ENCODE data around the gene MEI1.

The MEI1 gene

GRCh38 chr22:41832553-41833368, 133.5 kb downstream of the MEI1 start, which contains the start of gene SREBF2:
Gene SREBF2, plus strand, starts transcription at chr22:41833105. Its CDS starts 166 bp downstream, at chr22:41833271.
- TF ChIP-seq, protein P1, sequence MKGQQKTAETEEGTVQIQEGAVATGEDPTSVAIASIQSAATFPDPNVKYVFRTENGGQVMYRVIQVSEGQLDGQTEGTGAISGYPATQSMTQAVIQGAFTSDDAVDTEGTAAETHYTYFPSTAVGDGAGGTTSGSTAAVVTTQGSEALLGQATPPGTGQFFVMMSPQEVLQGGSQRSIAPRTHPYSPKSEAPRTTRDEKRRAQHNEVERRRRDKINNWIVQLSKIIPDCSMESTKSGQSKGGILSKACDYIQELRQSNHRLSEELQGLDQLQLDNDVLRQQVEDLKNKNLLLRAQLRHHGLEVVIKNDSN (IDR thresholded peaks at IDR 0.05), result peak; percentile 7; the same call in 1 of the 2 replicates
- TF ChIP-seq EGR1 (IDR thresholded peaks at IDR 0.05) (peak; percentile 82), CREB1 (IDR thresholded peaks at IDR 0.05; ENCODE audit: low read depth) (peak; percentile 86), TAF1 (IDR thresholded peaks at IDR 0.05; ENCODE audit: low read depth) (peak; percentile 71), FOXM1 (IDR thresholded peaks at IDR 0.05; ENCODE audit: borderline replicate concordance, low read depth) (peak; percentile 17; the same call in 1 of the 2 replicates), EP300 (IDR thresholded peaks at IDR 0.05; ENCODE audit: borderline replicate concordance) (0 out of 2 replicates have a peak, but pooled peaks have one; percentile 67), REST (IDR thresholded peaks at IDR 0.05; ENCODE audit: low read depth) (peak; percentile 37; the same call in 1 of the 2 replicates), NFIC (IDR thresholded peaks at IDR 0.05) (peak; percentile 65), ZBTB7A (IDR thresholded peaks at IDR 0.05; ENCODE audit: low read depth) (peak; percentile 28), RAD21 (IDR thresholded peaks at IDR 0.05; ENCODE audit: low read depth) (peak; percentile 22; the same call in 1 of the 2 replicates), TEAD4 (IDR thresholded peaks at IDR 0.05) (no peak), YY1 (IDR thresholded peaks at IDR 0.05; ENCODE audit: low read depth) (peak; percentile 90), MAX (IDR thresholded peaks at IDR 0.05) (peak; percentile 94), TCF12 (IDR thresholded peaks at IDR 0.05; ENCODE audit: low read depth) (peak; percentile 85), CEBPB (IDR thresholded peaks at IDR 0.05) (0 out of 2 replicates have a peak, but pooled peaks have one; percentile 66)

DNA sequence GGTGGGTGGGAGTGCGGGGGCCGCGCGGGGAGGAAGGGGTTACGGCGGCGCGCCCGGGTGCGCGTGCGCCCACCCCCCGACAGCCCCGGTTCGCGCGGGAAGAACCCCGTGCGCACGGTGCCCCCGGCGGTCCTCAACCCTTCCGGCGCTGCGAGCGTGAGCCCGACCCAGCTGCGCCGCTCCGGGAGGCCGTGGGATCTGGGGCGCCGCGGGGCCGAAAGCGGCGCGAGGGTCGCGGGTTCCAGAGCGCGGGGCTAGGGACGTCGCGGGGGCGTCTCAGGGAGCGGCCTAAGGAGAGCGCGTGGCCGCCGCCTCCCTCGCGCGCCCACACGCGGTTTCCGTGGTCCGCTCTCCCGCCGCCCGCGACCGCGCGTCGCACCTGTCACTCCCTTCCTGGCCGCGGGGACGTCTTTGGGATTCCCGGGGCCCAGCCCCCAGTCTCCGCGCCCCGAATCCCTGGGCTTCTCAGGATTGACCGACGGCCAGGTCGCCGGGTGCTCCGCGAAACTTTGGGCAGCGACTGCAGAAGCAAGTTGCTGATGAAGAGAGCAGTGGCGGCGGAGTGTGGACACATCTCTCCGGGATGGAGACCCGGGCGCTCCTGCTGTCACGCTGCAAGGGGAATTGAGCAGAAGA, 134.2 kb downstream of the MEI1 start:
- peak; percentile 85 for TF ChIP-seq MAX (IDR thresholded peaks at IDR 0.05)
- no peak; the same call in 1 of the 2 replicates for TF ChIP-seq ZBTB7A (IDR thresholded peaks at IDR 0.05; ENCODE audit: low read depth)
- peak; percentile 61; the same call in 1 of the 2 replicates for TF ChIP-seq EGR1 (IDR thresholded peaks at IDR 0.05)

DNA sequence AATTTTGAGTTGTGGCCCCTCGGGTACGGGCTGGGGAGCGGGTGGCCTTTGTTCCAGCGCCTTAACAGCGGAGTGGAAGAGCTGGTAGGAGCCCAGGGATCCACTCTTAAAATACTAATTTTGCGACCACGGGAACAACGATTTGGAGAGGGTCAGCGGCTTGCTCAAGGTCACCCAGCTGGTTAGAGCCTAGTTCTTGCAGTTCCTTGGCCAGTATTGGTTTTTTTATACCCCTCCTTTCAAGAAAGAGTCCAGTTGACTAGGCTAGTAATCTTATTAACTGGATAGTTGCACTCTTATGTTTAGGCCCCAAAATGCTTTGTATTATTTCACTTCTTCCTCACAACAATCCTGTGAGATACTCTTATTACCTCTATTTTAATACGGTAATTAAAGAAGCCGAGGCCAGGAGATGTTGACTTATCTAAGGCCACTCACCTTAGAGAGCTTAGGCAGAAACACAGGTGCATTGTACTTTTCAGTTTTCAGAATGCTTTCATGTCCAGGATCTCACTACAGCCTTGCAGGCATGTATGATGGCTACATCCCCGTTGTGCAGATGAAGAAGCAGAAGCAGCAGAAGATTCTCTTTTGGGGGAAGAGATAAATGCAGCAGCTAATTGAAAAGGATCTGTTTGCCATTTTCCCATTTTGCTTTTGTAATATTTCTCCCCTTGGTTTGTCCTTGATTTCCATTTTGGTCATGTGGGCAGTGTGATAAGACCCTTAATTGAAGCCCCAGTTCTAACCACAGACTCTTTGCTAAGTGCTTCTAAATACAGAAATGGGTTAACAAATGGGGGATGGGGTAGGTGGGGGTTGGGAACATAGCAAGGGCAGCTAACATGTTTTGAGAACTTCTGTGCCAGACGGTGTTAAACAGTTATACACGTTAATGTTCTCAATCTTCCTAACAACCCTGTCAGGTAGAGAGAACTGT, 135.0 kb downstream of the MEI1 start:
- TF ChIP-seq MAX (IDR thresholded peaks at IDR 0.05) (no peak), YY1 (IDR thresholded peaks at IDR 0.05; ENCODE audit: low read depth) (no peak), EGR1 (IDR thresholded peaks at IDR 0.05) (no peak), TCF12 (IDR thresholded peaks at IDR 0.05; ENCODE audit: low read depth) (no peak), FOXM1 (IDR thresholded peaks at IDR 0.05; ENCODE audit: borderline replicate concordance, low read depth) (no peak), CEBPB (IDR thresholded peaks at IDR 0.05) (no peak), NFIC (IDR thresholded peaks at IDR 0.05) (no peak), TEAD4 (IDR thresholded peaks at IDR 0.05) (no peak), ZBTB7A (IDR thresholded peaks at IDR 0.05; ENCODE audit: low read depth) (no peak), RAD21 (IDR thresholded peaks at IDR 0.05; ENCODE audit: low read depth) (no peak), TAF1 (IDR thresholded peaks at IDR 0.05; ENCODE audit: low read depth) (no peak), REST (IDR thresholded peaks at IDR 0.05; ENCODE audit: low read depth) (no peak)
- TF ChIP-seq, protein P1 (IDR thresholded peaks at IDR 0.05), result no peak

DNA sequence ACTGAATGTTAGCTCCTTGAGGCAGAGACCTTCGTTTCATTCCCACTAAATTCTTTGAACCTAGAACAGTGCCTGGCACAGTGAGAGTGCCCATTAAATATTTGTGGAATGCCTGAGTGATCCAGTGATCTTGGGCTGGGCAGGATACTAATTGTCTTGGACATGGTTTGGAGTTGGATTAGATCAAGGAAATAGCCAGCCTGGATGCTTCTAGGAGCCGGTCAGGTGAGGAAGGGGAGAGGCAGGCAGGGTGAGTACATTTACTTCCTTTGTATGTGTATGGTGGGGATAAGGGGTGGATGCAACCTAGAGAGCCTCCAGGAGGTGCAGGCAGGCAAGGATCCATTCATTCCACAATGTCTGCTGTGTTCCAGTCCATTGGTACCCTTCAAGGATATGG, 137.2 kb downstream of the MEI1 start:
- TF ChIP-seq MAX (IDR thresholded peaks at IDR 0.05) (no peak), TEAD4 (IDR thresholded peaks at IDR 0.05) (0 out of 2 replicates have a peak, but pooled peaks have one; percentile 26)

Data from Ishikawa (cell line).